Uterus (tissue), 4 donors: Measurements from ENCODE around the gene DPPA5. TPM values are rescaled to one million over a fixed set of nuclear protein-coding genes. Genes with fewer than 3 reads are reported as not detected.

ENCODE experiments used
- DNase-seq, 2 donors: peaks; one replicate each; pipeline ENCODE4 v3.0.0-alpha.2; 2019 to 2020
- H3K27ac ChIP-seq, 2 donors: fragments of 200-600 bp; sonication (generic); 1 replicate in 1 of 2; 2 replicates in 1 of 2; pipeline ENCODE4 v1.5.1; 2016 to 2018
- H3K27me3 ChIP-seq, 2 donors: fragments of 200-600 bp; sonication (generic); one replicate each; pipeline ENCODE4 v1.5.1; 2018 to 2019; ENCODE audit warnings: control low read depth in 1 of 2
- H3K36me3 ChIP-seq, 2 donors: fragments of 200-600 bp; sonication (generic); one replicate each; pipeline ENCODE4 v1.5.1; 2019; ENCODE audit warnings: control low read depth in 1 of 2
- H3K4me1 ChIP-seq, 2 donors: fragments of 200-600 bp; sonication (generic); one replicate each; pipeline ENCODE4 v1.5.1; 2018 to 2019; ENCODE audit warnings: control low read depth in 1 of 2
- H3K4me3 ChIP-seq, 2 donors: fragments of 200-600 bp; sonication (generic); 1 replicate in 1 of 2; 2 replicates in 1 of 2; pipeline ENCODE4 v1.5.1; 2018 to 2019; ENCODE audit warnings: mild to moderate bottlenecking in 1 of 2
- H3K9me3 ChIP-seq, 2 donors: fragments of 200-600 bp; sonication (generic); one replicate each; pipeline ENCODE4 v1.5.1; 2019; ENCODE audit warnings: control low read depth in 1 of 2
- POLR2A ChIP-seq, 2 donors: fragments of 450-650 bp; IDR thresholded peaks; one replicate each; pipeline ENCODE4 v1.6.1; 2016; ENCODE audit warnings: antibody characterized with exemption in 2 of 2, mild to moderate bottlenecking in 1 of 2, moderate library complexity in 1 of 2
- intact Hi-C: fragments of 100-400 bp; cut with DNase I; formaldehyde crosslinking; loops from one replicate; pipeline ENCODE4 v1.15.1; 2023; ENCODE audit warnings: low total_unique reads
- total RNA-seq, 4 donors: library from RNA; depleted of rRNA in 3 of 4; stranded (reverse); fragments of >200 nt in 3 of 4; gene quantifications; one replicate each; pipeline versions ENCODE4 v1.1.0 to v1.2.4, GENCODE V29; 2014 to 2023
- TF ChIP-seq, protein P1 (sequence below), 4 experiments: fragments of 200-600 bp in 2 of 4; fragments of 450-650 bp in 2 of 4; sonication (generic) in 2 of 4; IDR thresholded peaks; one replicate each; pipeline ENCODE4 v1.5.1; 2016 to 2019; ENCODE audit warnings: antibody characterized with exemption in 4 of 4, mild to moderate bottlenecking in 2 of 4, moderate library complexity in 1 of 4
- donor health status: DM: yes; HTN: yes; CAD: no.

DPPA5 gene, protein sequence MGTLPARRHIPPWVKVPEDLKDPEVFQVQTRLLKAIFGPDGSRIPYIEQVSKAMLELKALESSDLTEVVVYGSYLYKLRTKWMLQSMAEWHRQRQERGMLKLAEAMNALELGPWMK
- total RNA-seq: not detected

DNA sequence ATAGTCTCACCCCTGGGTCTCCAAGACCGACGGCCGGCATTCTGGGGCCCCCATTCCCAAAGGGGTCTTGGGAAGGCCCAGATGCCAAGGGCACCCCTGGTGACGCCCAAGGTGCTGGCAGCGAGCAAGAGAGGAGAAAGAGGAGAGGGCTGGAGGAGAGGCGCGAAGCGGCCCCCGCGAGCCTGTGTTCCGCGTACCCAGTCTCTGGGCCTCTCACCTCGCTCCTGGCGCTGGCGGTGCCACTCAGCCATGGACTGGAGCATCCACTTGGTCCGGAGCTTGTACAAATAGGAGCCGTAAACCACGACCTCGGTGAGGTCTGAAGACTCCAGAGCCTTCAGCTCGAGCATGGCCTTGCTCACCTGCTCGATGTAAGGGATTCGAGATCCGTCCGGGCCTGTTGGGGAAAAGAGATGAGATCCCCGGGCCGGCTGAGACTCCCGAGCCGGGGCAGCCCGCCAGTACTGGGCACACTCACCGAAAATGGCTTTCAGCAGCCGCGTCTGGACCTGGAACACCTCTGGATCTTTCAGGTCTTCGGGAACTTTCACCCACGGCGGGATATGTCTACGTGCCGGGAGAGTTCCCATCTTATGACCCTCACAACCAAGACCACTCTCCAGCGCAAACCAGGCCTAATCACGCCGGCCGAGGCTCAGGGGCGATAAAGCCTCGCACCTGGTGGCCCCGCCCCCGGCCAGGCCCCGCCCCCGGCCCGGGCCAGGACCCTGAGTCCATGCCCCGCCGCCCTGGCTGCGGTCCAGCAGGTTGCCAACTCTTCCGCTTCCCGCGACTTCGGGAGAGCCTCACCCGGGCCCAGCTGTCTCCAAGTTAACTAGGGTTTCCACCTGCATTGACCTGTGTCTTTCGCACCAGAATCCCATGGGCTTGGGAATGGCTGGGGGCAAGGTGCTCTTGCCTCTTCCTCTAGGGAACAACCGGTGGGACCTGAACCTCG lies at the start of gene DPPA5:
TSS of gene DPPA5 (minus strand) at position 641 of the 958 bp plus-strand sequence. CDS start at position 590, 51 bp downstream.
- Histone ChIP-seq H3K4me3 (no peak within 1 kb of the TSS), H3K4me1 (no peaks in the 10 kb centered on the region), H3K9me3 (no peaks in the 10 kb centered on the region), H3K36me3 (no peaks in the 10 kb centered on the region), H3K27me3 (no peaks in the 10 kb centered on the region), H3K27ac (no peak within 1 kb of the TSS)
- no peak for DNase-seq
- TF ChIP-seq POLR2A (IDR thresholded peaks at IDR 0.05): no peak
- TF ChIP-seq, protein P1, sequence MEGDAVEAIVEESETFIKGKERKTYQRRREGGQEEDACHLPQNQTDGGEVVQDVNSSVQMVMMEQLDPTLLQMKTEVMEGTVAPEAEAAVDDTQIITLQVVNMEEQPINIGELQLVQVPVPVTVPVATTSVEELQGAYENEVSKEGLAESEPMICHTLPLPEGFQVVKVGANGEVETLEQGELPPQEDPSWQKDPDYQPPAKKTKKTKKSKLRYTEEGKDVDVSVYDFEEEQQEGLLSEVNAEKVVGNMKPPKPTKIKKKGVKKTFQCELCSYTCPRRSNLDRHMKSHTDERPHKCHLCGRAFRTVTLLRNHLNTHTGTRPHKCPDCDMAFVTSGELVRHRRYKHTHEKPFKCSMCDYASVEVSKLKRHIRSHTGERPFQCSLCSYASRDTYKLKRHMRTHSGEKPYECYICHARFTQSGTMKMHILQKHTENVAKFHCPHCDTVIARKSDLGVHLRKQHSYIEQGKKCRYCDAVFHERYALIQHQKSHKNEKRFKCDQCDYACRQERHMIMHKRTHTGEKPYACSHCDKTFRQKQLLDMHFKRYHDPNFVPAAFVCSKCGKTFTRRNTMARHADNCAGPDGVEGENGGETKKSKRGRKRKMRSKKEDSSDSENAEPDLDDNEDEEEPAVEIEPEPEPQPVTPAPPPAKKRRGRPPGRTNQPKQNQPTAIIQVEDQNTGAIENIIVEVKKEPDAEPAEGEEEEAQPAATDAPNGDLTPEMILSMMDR (IDR thresholded peaks at IDR 0.05): no peak
- intact Hi-C loops: no loop called here

DNA sequence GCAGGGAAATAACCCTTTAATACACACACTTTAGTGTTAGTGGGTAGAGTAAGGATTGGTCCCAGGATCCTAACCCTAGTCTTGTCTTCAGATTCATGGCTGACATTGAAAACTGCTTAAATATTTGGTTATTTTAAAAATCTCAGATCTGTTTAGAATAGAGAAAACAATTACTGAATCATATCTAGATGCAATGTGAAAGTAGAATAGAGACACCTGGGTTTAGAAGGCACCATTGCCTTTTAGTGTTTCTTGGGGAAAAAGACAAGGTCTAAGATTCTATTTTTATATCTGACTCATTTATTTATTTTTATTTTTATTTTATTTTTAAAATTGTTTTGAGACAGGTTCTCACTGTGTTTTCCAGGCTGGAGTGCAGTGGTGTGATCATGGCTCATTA lies 46.6 kb upstream of the DPPA5 start:
- no peak overlapping the region for H3K4me3 ChIP-seq
- TF ChIP-seq, protein P1 (IDR thresholded peaks at IDR 0.05): no peak
- TF ChIP-seq POLR2A (IDR thresholded peaks at IDR 0.05): no peak
- H3K9me3 ChIP-seq: no peaks in the 10 kb centered on the region
- DNase-seq: no peak
- no peaks in the 10 kb centered on the region for H3K36me3 ChIP-seq
- no peaks in the 10 kb centered on the region for H3K4me1 ChIP-seq
- intact Hi-C loops: no loop called here
- H3K27me3 ChIP-seq: no peaks in the 10 kb centered on the region
- no peak overlapping the region for H3K27ac ChIP-seq

DNA sequence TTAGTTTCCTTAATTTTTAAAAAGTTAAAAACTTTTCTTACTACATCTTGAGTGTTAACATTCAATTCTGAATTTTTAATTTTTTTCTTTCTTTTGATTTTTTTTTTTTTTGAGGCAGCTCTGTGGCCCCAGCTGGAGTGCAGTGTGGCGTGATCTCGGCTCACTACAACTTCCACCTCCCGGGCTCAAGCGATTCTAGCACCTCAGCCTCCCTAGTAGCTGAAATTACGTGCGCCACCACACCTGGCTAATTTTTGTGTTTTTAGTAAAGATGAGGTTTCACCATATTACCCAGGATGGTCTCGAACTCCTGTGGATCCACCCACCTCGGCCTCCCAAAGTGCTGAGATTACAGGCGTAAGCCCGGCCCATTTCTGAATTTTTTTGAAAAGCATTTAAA lies 41.8 kb upstream of the DPPA5 start:
- DNase-seq: no peak
- no peaks in the 10 kb centered on the region for H3K9me3 ChIP-seq
- H3K4me1 ChIP-seq: no peaks in the 10 kb centered on the region
- no peaks in the 10 kb centered on the region for H3K27me3 ChIP-seq
- no peak for TF ChIP-seq POLR2A (IDR thresholded peaks at IDR 0.05)
- TF ChIP-seq, protein P1 (IDR thresholded peaks at IDR 0.05): no peak
- H3K27ac ChIP-seq: no peak overlapping the region
- intact Hi-C loops: no loop called here
- H3K36me3 ChIP-seq: no peaks in the 10 kb centered on the region
- no peak overlapping the region for H3K4me3 ChIP-seq

DNA sequence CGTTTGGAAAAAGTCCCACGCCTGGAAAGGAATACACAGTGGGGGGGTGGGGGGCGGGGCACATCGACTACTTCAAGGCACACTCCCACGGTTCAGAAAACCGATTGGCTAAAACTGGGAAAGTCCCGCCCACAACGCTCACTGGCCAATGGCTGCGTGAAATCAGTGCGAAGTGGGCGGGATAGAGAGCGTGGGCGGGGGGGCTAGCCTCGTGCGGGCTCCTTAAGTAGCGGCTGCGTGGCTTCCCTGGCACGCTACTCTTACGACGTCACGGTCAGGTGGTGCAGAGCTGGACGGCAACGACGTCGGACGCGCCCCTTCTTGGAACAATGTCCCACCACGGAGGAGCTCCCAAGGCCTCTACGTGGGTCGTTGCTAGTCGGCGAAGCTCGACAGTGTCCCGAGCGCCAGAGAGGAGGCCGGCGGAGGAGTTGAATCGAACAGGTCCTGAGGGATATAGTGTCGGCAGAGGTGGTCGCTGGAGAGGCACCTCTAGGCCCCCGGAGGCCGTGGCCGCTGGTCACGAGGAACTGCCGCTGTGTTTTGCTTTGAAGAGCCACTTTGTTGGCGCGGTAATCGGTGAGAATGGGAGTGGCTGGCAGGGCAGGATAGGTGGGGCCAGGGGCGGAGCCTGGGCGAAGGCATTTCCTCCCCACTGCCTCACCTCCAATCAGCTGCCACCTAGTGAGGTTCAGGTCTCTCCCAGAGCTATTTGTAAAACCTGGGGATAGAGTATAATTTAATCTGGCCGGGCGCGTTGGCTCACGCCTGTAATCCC lies 40.7 kb upstream of the DPPA5 start, which contains the start of gene DDX43:
TSS of gene DDX43 (plus strand) at position 252 of the 778 bp plus-strand sequence. CDS start at position 330, 78 bp downstream.
- intact Hi-C loops: no loop called here
- no peaks in the 10 kb centered on the region for H3K9me3 ChIP-seq
- TF ChIP-seq, protein P1 (IDR thresholded peaks at IDR 0.05): no peak
- no peak for TF ChIP-seq POLR2A (IDR thresholded peaks at IDR 0.05)
- H3K4me1 ChIP-seq: no peaks in the 10 kb centered on the region
- no peaks in the 10 kb centered on the region for H3K36me3 ChIP-seq
- no peak within 1 kb of the TSS for H3K27ac ChIP-seq
- H3K27me3 ChIP-seq: no peaks in the 10 kb centered on the region
- peak within 1 kb of the TSS in 1 of 2 donors; percentile 13 for H3K4me3 ChIP-seq
- peak; percentile 18 to 50 for DNase-seq
